Activated CD4-positive, alpha-beta T cell treated with anti-CD3 and anti-CD28 coated beads, Interleukin-2, amount 50 U/mL, for 4 hours (primary cell): ENCODE measurements around the gene RIMS1.
"Not testable (repeated sequence)": the region's sequence is repeated elsewhere in the genome, so short reads cannot be mapped to it uniquely, and the experiment has no call there.

Experiments used
- DNase-seq, 2 experiments: peaks; one replicate each; pipeline ENCODE4 v3.0.0-alpha.2; 2020

The RIMS1 gene

DNA sequence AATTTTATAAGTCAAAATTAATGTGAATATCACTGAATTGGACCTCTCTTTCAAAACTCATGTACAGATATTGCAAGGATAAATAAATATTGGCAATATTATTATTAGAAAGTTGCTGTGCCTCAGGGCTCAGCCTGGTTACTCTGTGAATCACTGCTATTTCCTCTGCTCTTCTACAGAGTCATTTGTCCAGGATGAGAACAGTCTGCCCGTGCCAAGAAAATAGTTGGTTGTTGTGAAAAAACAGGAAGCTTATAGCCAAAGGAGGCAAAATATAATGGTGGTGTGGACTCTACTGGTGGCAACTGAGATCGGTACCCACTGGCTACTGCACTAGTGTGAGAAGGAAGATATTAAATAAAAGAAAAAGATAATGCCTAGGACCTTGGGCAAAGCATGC, 93.6 kb downstream of the RIMS1 start:
- no peak for DNase-seq

DNA sequence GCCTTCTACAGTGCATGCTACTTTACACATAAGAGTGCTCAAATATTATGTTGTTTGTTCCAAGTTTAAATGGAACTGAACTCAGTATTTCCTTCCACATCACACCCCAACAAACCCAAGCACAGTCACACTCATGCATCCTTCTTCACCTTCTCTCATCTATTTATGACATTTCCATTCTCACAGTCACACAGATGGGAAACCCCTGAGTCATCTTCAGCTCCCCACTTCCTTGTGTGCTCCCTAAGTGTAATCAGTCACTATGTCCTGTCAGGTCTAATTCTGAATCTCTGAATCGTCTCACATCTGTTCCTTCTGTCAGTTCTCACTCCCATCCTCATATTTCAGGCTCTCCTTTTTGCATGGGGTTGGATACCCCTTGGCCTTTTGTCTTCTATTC, 96.0 kb downstream of the RIMS1 start:
- no peak for DNase-seq

DNA sequence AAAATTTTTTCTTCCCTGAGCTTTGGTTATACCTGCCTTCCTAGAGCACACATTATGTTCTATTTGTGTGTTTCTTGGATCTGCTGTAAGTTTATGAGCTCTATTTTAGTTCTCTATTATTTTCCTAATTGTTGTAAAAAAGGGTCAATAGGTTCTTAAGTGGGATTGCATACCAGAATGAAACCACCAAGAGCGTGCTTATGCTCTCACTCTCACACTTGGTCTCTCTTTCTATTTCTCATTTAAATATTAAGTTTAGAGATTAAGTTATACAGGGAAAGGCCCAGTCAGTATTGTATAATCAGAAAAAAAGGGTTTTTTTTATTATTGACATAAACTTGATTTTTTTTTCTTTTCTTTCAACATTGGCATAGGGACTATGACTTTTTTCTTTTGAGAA, 96.8 kb downstream of the RIMS1 start:
- no peak for DNase-seq

DNA sequence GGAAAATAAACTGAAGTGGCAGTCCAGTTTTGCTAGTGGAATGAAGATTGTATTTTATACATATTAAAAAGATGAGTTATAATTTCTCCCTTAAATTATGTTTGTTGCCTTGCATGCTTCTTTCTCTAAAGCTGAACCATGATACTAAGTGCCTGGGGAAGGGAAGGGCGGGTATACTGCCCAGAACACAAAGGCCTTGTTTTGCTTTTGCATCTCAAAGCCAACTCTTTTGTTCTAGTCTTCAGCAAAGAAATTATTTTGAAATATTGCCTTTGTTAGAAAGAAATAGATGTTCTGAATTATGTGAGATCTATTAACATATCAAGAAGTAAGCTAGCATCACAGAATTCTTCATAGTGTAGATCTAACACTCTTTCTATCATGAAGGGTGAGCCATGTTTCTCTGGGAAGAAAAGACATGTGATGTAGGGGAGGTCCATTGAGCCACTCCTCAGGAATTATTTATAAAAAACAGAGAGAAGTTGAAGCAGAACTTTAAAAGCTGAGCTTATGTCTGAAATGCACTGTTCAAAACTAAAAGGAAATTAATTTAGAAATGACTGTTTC, 108.4 kb downstream of the RIMS1 start:
- no peak for DNase-seq

DNA sequence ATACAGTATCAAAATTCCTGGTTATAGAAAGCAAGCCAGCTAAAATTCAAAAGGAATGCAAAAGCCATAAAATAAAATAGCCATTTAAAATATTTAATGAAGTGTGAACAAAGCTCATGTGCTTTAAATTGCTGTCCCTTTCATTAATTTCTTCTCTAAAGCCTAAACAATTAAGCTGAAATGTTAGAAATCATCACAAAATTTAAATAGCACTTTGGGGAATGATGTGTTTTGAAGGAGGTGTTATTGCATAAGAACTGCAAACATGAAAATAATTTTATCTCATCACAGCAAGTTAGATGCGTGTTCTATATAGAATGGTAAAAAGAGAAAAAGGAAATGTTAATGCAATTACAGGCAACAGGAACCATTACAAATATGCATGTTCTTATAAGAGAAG, 111.0 kb downstream of the RIMS1 start:
- no peak for DNase-seq

DNA sequence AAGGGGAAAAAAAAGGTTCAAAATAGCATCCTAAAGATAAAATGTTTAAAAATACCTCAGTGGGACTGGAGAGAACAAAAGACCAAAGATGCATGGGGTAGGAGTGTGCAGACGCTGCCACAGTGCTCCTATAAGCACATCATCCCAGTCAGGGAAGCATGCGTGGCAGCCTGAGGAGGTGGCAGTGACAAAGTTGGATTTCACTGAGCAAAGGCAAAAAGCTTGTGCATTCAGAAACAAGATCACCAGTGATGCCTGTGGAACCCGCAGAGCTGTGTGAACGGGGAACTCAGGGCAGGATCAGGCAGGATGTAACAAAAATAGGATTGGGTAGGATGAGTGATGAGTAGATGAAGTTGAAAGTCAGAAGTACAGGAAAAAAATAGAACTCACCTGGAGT, 116.1 kb downstream of the RIMS1 start:
- DNase-seq: no peak

DNA sequence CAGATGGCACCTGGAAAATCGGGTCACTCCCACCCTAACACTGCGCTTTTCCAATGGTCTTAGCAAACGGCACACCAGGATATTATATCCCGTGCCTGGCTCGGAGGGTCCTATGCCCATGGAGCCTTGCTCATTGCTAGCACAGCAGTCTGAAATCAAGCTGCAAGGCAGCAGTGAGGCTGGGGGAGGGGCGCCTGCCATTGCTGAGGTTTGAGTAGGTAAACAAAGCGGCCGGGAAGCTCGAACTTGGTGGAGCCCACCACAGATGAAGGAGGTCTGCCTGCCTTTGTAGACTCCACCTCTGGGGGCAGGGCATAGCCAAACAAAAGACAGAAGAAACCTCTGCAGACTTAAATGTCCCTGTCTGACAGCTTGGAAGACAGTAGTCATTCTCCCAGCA, 120.2 kb downstream of the RIMS1 start:
- not testable (repeated sequence) for DNase-seq

DNA sequence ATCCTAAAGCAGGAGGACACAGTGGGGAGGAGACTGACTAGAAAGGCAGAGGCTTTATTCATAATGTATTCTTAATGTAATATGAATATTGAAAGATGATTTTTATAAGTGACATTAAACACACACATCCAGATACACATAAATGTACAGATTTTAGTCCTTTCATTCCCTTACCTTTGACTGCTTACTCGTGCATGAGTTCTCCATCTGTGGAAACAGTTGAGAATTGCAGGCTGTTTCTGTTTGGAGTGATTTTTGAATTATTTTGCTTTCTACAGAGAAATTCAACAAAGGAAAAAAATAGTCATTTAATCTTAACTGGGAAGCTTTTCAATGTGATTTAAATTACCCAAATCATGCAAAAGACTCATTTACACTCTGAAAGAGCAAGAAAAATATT, 136.5 kb downstream of the RIMS1 start:
- DNase-seq: no peak

DNA sequence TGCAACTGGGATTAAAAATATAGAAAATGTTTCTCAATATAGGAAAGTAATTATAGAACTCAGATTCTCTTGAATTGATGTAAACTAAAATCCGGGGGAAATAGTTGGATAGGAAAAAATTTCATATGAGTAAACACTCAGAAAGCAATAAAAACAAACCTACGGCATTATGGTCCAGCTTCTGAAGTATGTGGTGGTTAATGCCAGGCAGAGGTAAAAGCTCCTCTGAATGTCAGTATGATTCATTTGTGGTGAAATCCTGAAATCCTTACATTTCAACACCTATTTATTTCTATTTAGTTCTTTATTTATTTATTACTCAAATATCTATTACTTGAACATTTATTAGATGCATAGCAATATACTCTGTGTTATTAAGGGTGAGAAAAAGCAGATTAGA, 145.1 kb downstream of the RIMS1 start:
- no peak for DNase-seq

DNA sequence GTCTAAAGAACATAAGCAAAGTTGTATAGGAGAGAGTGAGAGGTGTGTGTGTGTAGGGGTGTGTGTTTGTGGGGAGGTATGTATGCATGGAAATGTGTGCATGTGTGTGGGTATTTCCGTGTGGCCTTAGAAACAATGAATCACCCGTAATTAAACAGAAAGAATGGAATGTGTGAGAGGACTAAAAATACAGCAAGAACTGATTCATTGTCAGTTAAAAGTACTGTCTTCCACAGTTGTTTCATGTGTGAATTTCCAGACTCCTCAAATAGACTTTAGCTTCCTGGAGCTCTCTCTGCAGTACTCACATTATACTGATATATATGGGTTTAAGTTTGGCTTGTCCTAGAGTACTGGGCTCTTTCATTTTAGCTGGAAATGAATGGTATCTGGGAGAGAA, 145.7 kb downstream of the RIMS1 start:
- DNase-seq: no peak

DNA sequence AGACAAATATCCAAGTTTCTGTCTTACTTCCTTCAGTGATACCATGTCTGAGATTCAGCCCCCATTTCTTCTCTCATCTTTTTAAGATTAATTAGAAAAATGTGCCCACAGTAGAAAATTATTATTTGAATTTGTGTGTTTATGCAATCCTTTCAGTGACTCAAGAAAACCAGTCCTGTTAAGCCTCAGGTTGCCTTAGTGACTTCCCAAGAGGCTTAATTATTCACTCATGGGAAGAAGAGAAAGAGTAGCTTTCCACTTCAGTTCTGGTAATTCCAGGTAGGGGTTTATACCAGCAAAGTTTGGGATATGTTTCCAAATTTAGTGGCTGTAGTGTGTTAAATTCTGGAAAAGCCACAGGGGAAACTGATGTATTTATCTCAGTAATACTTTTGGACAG, 149.1 kb downstream of the RIMS1 start:
- DNase-seq: no peak

DNA sequence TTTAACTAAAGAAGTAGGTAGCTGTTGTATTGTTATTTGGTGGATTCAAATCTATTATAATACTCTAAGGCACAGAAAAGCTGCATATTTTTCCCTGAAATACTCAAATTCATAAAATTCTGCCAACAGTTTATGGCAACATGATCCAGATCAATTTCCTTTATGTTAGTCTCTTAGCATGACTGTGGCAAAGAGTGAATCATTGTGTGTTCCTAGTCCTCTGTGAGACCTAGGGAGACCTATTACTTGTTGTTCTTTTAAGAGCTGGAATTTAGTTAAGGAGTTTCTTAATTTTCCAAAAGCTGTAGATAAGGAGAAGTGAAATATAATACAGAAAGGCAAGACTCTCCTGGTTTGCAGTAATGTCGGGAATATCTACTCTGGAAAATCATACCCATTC, 149.6 kb downstream of the RIMS1 start:
- no peak for DNase-seq

DNA sequence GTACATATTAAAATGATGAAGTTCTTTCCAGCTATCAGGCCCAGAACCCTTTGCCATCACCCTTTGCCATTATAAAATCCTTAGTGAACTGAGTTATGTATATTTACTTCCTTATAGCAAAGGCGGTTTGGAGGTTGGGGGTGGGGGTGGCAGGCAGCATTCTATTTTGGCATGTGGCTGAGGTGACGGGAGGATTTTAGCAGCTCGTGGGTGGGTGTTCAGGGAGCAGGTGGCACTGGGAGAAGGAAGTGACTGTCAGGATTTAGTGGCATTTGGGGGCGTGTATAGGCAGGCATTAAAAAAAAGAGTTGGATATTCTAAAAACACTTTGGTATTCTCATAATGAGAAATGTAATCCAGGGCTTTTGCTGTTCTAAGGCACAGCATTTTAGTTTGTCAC, 150.7 kb downstream of the RIMS1 start:
- no peak for DNase-seq

DNA sequence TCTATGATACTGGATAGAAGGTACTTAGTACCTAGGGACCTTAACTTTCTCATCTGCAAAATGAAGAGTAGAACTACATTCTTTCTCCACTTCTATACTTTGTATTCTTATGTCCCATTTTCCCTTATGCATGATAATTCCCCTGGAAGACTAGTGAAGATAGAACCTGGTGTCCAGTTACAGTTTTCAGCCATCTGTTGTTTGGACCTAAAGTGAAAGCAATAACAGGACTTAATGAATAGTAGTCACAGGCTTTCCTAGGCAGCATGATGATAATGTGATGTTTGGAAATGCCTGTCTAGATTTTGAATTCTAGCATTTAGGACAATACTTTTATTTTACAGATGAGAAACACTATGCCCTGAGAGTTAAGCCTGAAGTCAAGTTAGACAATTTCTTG, 153.8 kb downstream of the RIMS1 start:
- DNase-seq: no peak

DNA sequence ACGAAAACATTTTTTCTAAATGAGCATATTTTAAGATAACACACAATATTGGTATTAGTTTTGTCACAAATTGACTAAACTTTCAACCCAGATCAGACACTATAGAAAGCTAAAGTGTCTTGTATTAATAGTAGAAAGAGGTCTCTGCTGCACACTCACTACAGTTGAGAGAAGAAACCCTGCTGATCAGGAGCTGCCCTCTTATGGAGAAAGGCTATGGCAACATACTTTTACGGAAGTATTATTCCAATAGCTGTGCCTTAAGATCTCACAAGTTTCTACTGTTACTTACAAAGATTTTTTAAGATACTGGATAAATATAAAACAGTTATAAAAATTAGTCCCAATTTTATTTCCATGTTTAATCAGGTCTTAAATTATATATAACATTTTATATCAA, 155.7 kb downstream of the RIMS1 start:
- no peak for DNase-seq

DNA sequence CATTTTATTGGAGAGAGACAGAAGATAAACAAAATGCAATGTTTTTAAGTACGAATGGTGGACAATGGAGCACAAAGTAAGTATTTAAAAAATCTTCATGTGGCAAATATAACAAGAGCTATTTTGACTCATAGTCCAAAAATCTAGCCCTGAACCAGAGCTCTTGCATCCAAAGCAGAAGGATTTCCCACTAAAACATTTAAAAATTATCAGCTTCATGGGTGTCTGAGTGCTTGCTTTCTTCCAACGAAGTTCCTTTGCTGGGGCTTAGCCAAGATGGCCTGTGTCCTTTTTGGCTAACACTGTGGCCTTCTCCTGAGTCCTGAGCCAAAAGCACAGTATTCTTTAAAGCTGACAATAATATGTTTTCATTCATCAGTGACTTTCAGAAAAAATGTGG, 161.7 kb downstream of the RIMS1 start:
- DNase-seq: no peak

DNA sequence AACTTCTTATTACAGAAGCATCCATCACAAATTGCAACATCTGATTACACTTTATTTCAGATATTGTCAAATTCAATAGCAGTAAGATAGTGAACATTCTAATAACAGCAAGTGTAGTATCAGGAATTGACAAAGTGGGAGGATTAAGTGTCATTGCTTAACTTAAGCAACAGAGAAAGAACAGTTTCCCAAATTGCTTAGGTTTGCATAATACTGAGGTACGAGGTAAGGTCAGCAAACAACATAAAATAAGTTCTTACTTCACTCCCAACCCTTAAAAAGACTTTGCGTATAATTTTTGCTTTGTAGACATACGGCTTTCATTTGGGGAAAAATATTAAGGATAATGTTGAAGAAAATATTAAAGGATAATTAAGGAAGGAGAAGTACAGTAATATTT, 163.0 kb downstream of the RIMS1 start:
- DNase-seq: no peak

DNA sequence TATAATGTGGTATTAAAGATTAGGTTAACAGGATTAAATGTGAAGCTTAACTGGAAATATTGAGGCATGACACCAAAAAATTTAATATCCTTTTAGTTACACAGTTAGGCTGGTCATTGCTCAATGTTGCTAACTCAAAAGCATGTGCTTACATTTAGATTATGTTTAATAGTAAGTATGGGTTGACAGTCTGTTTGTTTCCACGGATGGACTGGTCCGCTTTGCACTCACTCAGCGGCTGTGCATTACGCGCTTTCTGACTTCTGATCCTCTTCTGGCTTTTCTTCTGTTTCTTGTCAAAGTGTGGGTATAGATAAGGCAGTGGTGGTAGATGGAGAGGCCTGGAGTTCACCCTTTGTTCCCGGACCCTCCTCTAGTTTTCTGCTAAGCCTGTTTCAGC, 174.9 kb downstream of the RIMS1 start:
- DNase-seq: no peak

DNA sequence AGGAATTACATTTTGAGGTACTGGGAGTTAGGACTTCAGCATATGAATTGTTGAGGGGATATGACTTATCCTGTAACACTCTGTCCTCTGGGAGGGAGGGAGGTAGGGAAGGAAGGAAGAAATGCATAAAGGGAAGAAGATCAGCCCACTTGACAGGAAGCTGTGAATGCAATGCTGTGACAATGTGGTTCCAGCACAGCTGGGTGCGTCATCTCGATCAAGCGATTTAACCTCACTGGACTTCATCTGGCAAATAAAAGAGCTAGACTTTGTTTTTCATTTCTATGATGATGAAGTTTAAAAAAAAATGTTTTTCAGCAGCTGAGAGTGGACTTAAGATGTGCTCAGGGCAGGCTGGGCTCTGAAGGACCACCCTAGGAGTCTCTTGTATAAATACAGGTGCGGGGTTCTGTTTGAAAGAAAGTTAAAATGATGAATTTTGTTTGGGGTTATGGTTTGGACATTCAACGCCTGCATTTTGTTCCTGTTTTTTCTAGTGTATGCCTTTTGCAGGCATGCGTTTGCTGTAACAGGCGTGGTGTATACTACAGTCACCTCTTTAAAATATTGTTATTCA, 178.1 kb downstream of the RIMS1 start:
- no peak for DNase-seq

DNA sequence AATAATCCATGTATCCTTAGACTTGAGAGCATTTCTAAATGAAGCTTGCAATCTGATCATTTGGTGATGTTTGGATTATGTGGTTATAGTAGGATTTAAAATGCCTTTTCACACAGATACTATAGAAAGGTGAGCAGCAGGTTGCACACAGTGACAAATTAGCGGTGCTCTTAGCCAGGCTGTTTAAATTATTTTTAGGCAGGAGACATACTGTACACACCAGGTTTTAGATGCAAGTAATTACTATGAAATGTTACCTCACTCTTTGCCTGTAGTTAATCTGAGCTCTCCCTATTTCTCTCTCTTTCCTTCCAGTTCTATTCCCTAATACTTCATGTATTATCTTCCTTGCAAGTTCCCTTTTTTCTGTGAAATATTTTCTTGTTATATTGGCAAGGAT, 191.7 kb downstream of the RIMS1 start:
- no peak for DNase-seq

DNA sequence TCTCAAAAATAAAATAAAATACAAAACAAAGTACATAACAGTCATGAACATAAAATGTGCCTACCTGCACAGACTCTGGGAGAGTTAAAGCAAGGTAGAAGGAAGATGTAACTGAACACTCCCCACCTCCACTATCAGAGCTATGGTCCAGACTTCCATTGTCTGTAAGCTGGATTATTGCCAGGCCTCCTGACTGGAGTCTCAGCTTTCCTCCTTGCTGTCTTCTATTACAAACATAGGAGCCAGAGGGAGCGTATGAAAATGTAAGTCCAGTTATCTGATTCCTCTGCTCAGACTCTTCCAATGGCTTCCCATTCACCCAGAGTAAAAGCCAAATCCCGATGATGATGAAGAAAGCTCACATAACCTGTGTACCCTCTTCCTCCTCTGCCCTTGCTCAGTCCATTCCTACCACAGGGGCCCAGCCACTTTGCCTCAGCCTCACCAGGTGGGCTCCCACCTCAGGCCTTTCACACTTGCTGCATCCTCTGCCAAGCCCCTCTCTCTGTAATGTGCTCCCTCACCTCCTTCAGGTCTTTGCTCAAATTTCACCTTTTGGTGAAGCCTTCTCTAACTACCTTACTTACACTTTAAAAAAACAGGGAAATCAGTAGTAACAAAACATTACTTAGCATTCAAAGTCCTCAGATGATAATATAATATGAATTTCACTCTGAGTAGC, 194.1 kb downstream of the RIMS1 start:
- DNase-seq: no peak

DNA sequence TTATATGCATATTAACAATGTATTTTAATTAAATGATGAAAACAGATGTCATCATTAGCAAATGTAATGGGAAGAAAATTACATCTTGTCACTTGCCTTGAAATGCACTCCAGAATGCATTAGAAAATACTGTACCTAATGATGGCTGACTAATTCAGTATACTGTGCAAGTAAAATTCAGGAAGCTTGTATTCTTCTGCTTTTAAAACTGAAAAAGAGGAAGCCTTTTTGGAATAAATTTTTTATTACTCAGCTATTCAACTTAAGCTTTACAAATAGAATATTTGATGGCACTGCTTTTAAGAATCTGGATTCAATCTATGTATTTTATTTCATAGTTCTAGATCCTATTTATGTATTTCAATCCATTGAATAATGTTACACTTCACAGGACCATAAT, 195.5 kb downstream of the RIMS1 start:
- no peak for DNase-seq

DNA sequence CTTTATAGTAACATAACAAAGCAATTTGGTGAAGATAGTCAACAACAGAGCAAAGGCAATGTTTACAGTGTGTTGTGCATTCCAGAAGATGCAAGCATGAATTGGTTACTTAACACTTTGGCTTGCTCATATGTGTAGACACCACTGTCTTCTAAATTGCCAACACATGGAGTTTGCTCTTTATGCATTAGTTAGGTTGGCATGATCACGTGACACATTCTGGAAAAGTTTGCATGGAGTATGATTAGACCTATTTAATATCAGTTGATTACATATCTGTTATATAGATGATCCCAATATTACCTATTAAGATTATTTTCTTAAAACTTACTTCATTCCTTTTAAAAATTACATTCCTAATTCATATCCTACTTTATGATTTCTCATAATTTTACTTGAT, 197.6 kb downstream of the RIMS1 start:
- DNase-seq: no peak

DNA sequence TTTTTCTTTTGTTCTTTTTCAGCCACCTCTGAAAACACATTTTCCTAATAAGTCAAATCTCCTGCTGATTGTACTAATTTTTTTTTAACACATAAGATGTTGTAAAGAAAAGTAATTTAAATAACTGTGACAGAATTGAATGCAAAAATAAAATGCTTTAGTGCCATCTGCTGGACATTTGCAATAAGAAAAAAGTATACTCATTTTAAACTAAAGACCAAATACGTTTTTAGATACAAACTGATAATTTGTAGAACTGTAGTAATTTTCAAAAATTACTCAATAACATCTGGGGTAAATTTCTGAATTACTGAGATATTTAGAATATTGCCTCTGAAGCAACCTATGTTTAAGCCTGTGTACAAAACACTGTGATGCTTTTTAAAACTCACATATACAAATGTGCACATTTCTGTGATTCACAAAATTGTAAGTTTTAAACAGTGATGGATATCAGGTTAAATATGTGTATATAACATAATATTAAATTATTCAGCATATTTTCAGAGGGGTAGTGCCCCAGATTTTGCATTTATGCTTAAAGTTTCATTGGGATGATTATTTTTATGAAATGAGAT, 198.7 kb downstream of the RIMS1 start:
- no peak for DNase-seq

DNA sequence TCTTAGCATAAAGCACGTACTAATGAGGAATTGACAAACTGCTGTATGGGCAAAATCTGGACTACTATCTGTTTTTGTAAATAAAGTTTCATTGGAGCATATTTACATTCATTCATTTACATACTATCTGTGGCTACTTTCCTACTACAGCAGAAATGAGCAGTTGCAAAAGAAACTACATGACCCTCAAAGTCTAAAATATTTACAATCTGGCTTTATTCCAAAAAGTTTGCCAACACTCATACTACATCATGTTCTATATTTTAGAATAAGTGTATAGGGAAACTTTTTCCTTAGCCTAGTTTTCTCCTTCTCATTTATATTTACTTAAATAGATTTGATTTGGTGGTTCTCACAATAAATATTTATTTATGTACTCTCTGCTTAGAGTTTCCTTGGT, 208.2 kb downstream of the RIMS1 start:
- DNase-seq: no peak
